Measurements from ENCODE around the gene FBXL2. TPM values are rescaled to one million over a fixed set of nuclear protein-coding genes. Genes with fewer than 3 reads are reported as not detected.

FBXL2 gene
- total and polyA plus RNA-seq, 9 donors, result 6.2 to 10.7 (median 7.7) TPM

DNA sequence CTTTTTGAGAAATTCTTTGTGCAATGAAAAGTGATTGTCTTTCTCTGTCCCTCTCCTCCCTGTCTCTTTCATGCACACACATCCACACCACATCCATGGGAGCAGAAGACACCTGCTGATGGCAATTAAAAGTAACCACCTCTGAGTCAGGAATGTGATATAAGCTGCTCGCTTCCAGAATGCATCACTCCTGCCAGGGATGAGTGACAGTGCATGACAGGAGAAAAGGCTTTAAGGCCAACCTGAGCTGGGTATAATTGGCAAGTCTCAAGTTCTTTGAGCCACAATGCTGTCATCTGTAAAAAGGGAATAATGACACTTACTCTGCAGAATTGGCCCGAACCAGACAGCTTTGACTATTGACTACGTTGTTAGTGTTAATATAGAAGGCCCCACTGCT lies 103.4 kb downstream of the FBXL2 start:
- Histone ChIP-seq H3K27ac (ENCODE audit: low read length) (no peak overlapping the region), H3K27me3 (ENCODE audit: control insufficient read depth, insufficient read depth, low read length) (no peaks in the 10 kb centered on the region), H3K9me3 (replicated peaks; ENCODE audit: control insufficient read depth, low read depth, low read length) (no peaks in the 10 kb centered on the region), H3K4me1 (ENCODE audit: control insufficient read depth, insufficient read depth, low read length) (no peaks in the 10 kb centered on the region), H3K4me3 (ENCODE audit: low read length) (no peak overlapping the region), H3K36me3 (ENCODE audit: control insufficient read depth, insufficient read depth, low read length) (peaks cover 30% of the 10 kb centered on the region)
- no peak for DNase-seq
- WGBS (ENCODE audit: insufficient coverage), result 92% methylated on average over 2 of the region's 3 CpGs

DNA sequence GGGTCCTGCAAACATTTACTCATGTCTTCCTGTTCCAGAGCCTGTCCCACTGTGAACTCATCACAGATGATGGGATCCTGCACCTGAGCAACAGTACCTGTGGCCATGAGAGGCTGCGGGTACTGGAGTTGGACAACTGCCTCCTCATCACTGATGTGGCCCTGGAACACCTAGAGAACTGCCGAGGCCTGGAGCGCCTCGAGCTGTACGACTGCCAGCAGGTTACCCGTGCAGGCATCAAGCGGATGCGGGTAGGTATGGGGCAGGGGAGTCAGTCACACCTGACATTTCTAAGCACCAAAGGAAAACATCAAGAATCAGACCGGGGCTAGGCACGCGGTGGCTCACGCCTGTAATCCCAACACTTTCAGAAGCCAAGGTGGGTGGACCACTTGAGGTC lies 106.7 kb downstream of the FBXL2 start:
- Histone ChIP-seq H3K36me3 (ENCODE audit: control insufficient read depth, insufficient read depth, low read length) (peaks cover 35% of the 10 kb centered on the region), H3K4me3 (ENCODE audit: low read length) (no peak overlapping the region), H3K27me3 (ENCODE audit: control insufficient read depth, insufficient read depth, low read length) (no peaks in the 10 kb centered on the region), H3K27ac (ENCODE audit: low read length) (no peak overlapping the region), H3K9me3 (replicated peaks; ENCODE audit: control insufficient read depth, low read depth, low read length) (no peaks in the 10 kb centered on the region), H3K4me1 (ENCODE audit: control insufficient read depth, insufficient read depth, low read length) (no peaks in the 10 kb centered on the region)
- WGBS (ENCODE audit: insufficient coverage), result 97% methylated on average over 8 of the region's 12 CpGs
- DNase-seq, result no peak

DNA sequence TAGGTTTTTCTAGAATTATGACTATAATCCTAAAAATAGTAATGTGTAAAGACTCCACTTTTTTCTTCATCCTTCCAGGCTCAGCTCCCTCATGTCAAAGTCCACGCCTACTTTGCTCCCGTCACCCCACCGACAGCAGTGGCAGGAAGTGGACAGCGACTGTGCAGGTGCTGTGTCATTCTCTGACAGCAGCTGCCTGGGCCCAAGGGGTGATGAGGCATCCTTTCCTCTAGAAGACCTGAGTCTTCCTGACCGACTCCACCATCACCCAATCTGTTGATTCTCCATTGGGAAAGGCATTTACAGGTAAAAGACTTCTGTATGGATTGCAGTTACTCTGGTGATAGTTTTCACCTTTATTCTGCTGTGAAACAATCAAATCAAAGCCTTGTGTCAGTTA lies 108.2 kb downstream of the FBXL2 start:
- WGBS (ENCODE audit: insufficient coverage), result 53% methylated on average over 3 of the region's 5 CpGs
- DNase-seq, result no peak
- Histone ChIP-seq H3K27ac (ENCODE audit: low read length) (no peak overlapping the region), H3K36me3 (ENCODE audit: control insufficient read depth, insufficient read depth, low read length) (peaks cover 45% of the 10 kb centered on the region), H3K4me3 (ENCODE audit: low read length) (no peak overlapping the region), H3K4me1 (ENCODE audit: control insufficient read depth, insufficient read depth, low read length) (no peaks in the 10 kb centered on the region), H3K27me3 (ENCODE audit: control insufficient read depth, insufficient read depth, low read length) (no peaks in the 10 kb centered on the region), H3K9me3 (replicated peaks; ENCODE audit: control insufficient read depth, low read depth, low read length) (no peaks in the 10 kb centered on the region)

DNA sequence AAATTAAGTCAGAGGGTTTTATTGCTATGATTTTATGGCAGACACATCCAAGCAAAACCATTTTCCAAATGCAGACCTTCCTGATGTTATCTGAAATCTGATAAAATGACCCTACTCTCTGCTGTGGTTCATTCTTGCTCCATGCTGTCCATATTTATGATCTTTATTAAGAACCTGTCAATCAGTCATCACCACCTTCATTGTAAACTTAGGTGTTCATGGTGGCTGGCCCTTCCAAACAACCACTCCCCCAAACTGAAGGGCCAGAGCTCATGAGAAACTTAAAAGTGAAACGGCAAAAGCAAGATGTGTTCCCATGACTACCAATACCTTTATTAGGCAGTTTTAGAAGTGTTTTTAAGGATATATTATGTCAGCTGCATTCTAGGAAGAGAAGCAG lies 109.4 kb downstream of the FBXL2 start:
- no peak for DNase-seq
- H3K36me3 ChIP-seq (ENCODE audit: control insufficient read depth, insufficient read depth, low read length), result peaks cover 52% of the 10 kb centered on the region
- H3K27ac ChIP-seq (ENCODE audit: low read length), result no peak overlapping the region
- no peaks in the 10 kb centered on the region for H3K4me1 ChIP-seq (ENCODE audit: control insufficient read depth, insufficient read depth, low read length)
- no CpG with 5 or more reads among the region's 1 CpG for WGBS (ENCODE audit: insufficient coverage)
- no peaks in the 10 kb centered on the region for H3K27me3 ChIP-seq (ENCODE audit: control insufficient read depth, insufficient read depth, low read length)
- H3K9me3 ChIP-seq (replicated peaks; ENCODE audit: control insufficient read depth, low read depth, low read length), result no peaks in the 10 kb centered on the region
- no peak overlapping the region for H3K4me3 ChIP-seq (ENCODE audit: low read length)

DNA sequence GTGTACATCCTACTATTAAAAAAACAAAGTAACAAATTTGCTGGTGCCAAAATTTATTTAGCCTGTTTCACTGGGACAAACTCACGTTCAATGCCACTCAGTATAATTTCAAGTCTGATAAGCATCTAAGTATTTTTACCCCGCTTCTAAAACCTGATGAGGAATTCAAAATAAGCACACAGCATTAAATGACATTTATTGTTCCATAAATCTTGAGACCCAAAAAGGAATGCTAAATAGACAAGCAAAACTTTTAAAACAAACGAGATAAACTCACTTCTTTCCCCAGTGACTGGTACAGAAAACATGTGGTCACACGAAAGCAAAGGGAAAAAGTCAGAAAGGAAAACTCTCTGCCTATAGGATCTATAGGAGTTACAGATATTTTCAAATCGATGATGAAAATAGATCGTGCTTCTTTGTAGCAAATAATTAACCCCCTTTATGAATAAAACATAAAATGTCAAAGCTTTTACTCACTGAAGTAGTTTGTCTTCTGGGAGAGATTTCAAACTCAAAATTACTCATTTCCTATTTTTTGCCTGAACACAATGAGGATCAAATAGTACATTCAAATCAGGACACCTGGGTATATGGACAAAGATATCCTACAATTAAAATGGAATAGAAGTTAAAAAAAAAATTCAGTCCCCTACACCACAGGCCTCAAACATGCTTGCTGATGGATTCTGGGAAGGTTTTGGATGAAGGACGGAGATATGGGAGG lies 111.3 kb downstream of the FBXL2 start:
- Histone ChIP-seq H3K36me3 (ENCODE audit: control insufficient read depth, insufficient read depth, low read length) (peaks cover 64% of the 10 kb centered on the region), H3K27ac (ENCODE audit: low read length) (no peak overlapping the region), H3K4me1 (ENCODE audit: control insufficient read depth, insufficient read depth, low read length) (no peaks in the 10 kb centered on the region), H3K27me3 (ENCODE audit: control insufficient read depth, insufficient read depth, low read length) (no peaks in the 10 kb centered on the region), H3K4me3 (ENCODE audit: low read length) (no peak overlapping the region), H3K9me3 (replicated peaks; ENCODE audit: control insufficient read depth, low read depth, low read length) (no peaks in the 10 kb centered on the region)
- WGBS (ENCODE audit: insufficient coverage), result no CpG with 5 or more reads among the region's 7 CpGs
- no peak for DNase-seq

DNA sequence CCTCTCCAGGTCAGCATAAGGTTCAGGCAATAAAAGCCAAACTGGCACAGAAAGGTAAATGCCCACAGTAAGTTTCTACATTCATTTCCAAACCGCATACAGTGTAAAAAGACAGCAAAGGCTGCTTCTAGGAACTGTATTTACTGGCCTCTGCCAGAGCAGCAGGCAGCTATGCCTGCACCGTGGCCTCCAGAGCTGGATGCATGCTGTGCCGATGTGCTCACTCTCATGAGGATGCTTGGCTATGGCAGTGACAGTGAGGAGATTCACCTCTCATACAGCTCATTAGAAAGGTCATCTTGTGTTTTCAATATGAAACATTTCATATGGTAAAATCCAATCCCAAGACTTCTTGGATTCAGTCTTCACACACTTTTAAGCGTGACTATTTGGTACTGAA lies 112.7 kb downstream of the FBXL2 start:
- Histone ChIP-seq H3K27me3 (ENCODE audit: control insufficient read depth, insufficient read depth, low read length) (no peaks in the 10 kb centered on the region), H3K27ac (ENCODE audit: low read length) (no peak overlapping the region), H3K4me1 (ENCODE audit: control insufficient read depth, insufficient read depth, low read length) (no peaks in the 10 kb centered on the region), H3K4me3 (ENCODE audit: low read length) (no peak overlapping the region), H3K9me3 (replicated peaks; ENCODE audit: control insufficient read depth, low read depth, low read length) (no peaks in the 10 kb centered on the region), H3K36me3 (ENCODE audit: control insufficient read depth, insufficient read depth, low read length) (peaks cover 55% of the 10 kb centered on the region)
- DNase-seq, result no peak
- no CpG with 5 or more reads among the region's 4 CpGs for WGBS (ENCODE audit: insufficient coverage)

DNA sequence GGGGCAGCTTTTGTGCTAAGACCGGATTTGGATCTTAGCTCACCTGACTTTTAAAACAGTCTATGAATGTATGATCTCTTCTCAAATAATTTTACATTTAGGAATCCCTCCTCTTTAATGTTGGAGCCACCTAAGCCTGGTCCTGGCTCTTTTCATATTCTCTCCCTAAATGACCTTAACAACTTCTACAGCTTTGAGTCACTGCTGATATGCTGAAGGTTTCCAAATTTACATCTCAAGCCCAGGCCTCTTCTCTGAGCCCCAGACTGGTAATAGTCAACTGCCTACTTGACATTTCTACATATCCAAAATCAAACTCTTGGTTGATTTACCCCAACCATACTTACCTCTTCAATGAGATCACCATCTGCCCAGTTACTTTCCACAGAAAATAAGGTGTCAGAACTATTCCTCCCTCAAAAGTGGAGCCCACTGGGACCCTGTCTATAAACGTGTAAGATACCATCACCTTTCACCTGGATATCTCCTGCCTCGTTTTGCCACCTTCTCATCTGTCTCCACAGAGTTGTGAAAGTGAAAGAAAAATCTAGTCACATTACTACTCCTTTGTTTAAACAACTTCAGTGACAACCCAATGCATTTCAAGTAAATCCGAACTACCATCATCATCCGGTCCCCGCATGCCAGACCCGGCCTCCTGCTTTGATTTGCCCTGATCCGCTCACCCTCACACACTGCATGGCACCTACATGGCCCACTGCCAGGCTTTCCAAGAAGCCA lies 114.2 kb downstream of the FBXL2 start:
- WGBS (ENCODE audit: insufficient coverage), result 93% methylated on average over 5 of the region's 8 CpGs
- no peaks in the 10 kb centered on the region for H3K4me1 ChIP-seq (ENCODE audit: control insufficient read depth, insufficient read depth, low read length)
- H3K4me3 ChIP-seq (ENCODE audit: low read length), result no peak overlapping the region
- H3K9me3 ChIP-seq (replicated peaks; ENCODE audit: control insufficient read depth, low read depth, low read length), result no peaks in the 10 kb centered on the region
- no peaks in the 10 kb centered on the region for H3K27me3 ChIP-seq (ENCODE audit: control insufficient read depth, insufficient read depth, low read length)
- no peak for DNase-seq
- peaks cover 52% of the 10 kb centered on the region for H3K36me3 ChIP-seq (ENCODE audit: control insufficient read depth, insufficient read depth, low read length)
- no peak overlapping the region for H3K27ac ChIP-seq (ENCODE audit: low read length)

DNA sequence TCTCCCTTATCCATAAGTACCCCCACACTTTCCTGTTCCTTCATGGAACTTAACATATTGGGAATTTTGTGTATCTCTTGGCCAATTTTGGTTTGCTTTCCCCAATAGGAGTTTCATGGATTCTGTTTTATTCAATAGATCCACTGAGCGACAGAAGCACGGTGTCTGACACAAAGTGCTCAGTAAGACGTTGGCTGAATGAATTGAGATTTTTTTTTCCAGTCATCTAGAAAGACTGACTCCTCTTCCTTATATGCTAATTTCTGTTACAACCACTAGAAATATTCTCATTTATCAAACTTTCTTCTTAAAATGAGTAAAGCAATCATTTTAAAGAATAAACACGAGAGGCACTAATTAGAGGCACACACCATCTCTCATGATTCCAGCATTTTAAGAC lies 114.9 kb downstream of the FBXL2 start:
- Histone ChIP-seq H3K27me3 (ENCODE audit: control insufficient read depth, insufficient read depth, low read length) (no peaks in the 10 kb centered on the region), H3K4me3 (ENCODE audit: low read length) (no peak overlapping the region), H3K27ac (ENCODE audit: low read length) (no peak overlapping the region), H3K36me3 (ENCODE audit: control insufficient read depth, insufficient read depth, low read length) (peaks cover 52% of the 10 kb centered on the region), H3K4me1 (ENCODE audit: control insufficient read depth, insufficient read depth, low read length) (no peaks in the 10 kb centered on the region), H3K9me3 (replicated peaks; ENCODE audit: control insufficient read depth, low read depth, low read length) (no peaks in the 10 kb centered on the region)
- 100% methylated on average over 3 of the region's 4 CpGs for WGBS (ENCODE audit: insufficient coverage)
- DNase-seq, result no peak

DNA sequence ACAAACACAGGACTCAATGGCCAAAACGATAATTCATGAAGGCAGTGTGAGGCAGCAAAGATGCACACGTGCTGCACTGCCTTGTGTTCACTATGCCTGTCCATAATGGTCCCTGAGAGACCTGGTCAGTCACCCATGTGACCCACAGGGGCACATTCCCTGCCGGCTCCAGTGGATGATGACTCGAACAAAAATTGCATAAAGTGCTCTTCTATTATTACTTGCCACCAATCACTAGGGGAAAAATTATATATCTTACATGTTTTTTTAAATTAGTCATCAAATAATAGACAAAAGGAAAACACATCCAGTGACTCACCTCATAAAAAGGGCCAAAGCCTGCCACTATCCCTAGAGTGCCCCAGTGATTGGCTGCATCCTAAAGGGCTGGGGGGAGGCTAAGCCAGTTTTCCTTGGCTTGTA lies 115.5 kb downstream of the FBXL2 start:
- peaks cover 51% of the 10 kb centered on the region for H3K36me3 ChIP-seq (ENCODE audit: control insufficient read depth, insufficient read depth, low read length)
- 80% methylated on average over 2 of the region's 4 CpGs for WGBS (ENCODE audit: insufficient coverage)
- no peak overlapping the region for H3K4me3 ChIP-seq (ENCODE audit: low read length)
- DNase-seq, result no peak
- no peaks in the 10 kb centered on the region for H3K27me3 ChIP-seq (ENCODE audit: control insufficient read depth, insufficient read depth, low read length)
- no peaks in the 10 kb centered on the region for H3K4me1 ChIP-seq (ENCODE audit: control insufficient read depth, insufficient read depth, low read length)
- no peak overlapping the region for H3K27ac ChIP-seq (ENCODE audit: low read length)
- H3K9me3 ChIP-seq (replicated peaks; ENCODE audit: control insufficient read depth, low read depth, low read length), result no peaks in the 10 kb centered on the region

DNA sequence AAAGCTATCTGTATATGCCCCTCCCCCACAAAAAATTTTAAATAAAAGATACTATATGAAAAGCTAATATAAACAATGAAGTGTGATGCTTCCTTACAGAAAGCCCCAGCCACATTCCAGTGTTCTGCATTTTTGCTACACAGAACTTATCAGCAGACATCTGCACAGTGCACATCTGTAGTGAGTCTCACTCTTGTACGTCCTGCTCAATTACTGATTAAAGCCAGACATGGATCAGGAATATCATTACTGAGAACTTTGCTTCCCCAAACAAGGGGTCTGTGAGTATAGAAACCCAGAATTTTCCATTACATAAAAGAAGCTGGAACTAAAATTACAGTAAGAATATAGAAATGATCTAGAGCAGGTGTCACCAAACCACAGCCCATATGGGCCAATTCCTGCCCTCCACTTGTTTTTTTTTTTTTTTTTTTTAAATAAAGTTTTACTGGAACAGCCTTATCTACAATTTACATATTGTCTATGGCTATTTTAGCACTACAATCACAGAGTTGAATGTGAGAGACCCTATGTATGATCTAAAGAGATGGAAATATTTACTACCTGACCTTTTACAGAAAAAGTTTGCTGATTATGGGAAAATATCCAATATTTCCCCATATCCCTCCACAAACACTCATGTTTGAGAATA lies 117.3 kb downstream of the FBXL2 start:
- Histone ChIP-seq H3K9me3 (replicated peaks; ENCODE audit: control insufficient read depth, low read depth, low read length) (no peaks in the 10 kb centered on the region), H3K36me3 (ENCODE audit: control insufficient read depth, insufficient read depth, low read length) (peaks cover 58% of the 10 kb centered on the region), H3K4me3 (ENCODE audit: low read length) (no peak overlapping the region), H3K4me1 (ENCODE audit: control insufficient read depth, insufficient read depth, low read length) (no peaks in the 10 kb centered on the region), H3K27ac (ENCODE audit: low read length) (no peak overlapping the region), H3K27me3 (ENCODE audit: control insufficient read depth, insufficient read depth, low read length) (no peaks in the 10 kb centered on the region)
- 100% methylated on average over 1 of the region's 1 CpG for WGBS (ENCODE audit: insufficient coverage)
- DNase-seq, result no peak

All from muscle of leg (tissue), 11 donors.